GM21447 (cell line): ENCODE results near the gene UCK2.

Experiments used
- ATAC-seq: cut with Tn5 transposase; IDR thresholded peaks from one replicate; pipeline ENCODE4 v1.9.1; 2021; ENCODE audit not compliant: unreplicated experiment

UCK2 gene

DNA sequence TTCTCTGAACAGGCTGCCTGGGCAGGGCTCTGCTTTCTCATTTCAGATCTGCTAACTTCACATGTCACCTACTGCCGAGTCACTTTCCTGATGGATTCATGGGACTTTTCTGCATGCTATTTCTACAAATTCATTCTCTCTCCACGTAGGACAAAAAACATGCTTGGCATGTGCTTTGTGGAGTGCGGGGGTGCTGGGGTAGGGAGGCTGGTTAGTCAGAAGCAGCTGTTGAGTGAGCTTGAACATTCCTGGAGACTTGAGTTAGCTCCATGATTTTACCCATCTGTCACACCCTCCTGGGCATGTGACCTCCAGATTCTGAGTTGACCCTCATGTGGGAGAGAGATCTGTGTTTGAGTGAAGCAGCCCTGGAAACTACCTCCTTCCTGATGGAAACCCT is 71.4 kb downstream of the UCK2 start:
- no peak for ATAC-seq

DNA sequence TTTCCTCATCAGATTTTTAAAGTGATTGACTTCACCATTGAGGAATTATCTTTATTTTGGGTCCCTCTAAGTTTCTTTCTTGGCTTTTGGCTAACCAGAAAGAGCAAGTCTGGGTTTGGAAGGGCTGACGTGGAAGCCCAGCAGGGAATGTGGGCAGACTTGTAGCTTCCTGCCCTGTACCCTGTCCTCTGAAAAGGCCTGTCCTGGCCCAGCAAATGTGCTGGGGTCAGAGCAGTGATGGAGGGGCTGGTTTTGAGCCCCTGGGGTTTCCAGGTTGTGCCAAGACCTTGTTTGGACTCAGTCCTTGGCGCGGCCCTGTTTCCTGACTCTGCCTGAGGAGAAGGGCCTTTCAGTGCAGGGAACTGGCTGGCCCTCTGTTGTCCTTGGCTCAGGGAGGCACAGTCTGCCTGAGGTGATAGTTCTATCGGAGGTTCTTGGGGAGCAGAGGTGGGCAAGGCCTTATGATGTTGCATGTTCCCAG is 72.1 kb downstream of the UCK2 start:
- ATAC-seq, result no peak

DNA sequence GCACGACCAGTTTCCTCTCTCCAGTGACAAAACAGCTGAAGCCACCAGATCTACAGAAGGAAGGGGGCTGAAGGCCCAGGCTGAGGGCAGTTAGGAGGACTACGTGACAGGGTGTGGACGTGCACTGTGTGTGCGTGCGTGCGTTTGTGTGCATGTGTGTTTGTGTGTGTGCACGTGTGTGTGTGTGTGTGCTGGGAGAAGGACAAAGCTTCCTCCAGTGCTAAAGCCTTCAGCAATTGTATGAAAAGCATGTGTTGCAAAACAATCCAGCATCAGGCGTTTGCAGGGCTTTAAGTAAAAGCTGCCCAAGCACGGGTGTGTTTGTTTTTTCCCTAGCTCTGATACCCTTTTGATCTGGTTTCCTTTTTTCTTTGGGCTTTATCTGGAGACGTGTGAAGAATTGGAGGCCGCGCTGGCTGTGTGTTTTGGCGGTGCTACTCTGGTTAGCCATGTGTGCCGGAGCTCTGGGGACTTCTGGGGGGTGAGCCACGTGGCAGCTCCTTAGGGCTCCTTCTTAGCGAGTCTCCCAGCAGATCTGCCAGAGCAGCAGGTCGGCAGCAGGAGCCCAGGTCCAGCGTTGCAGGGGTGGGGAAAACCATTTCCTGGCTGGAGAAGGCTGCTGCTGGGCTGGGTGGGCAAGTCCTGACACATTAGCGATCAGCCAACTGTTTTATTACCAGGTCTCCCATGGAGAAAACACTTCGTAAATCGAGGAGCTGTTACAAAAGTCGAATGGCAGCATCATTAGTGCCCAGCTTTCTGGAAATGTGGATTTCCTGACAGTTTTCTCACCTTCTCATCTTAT is 73.4 kb downstream of the UCK2 start:
- no peak for ATAC-seq

DNA sequence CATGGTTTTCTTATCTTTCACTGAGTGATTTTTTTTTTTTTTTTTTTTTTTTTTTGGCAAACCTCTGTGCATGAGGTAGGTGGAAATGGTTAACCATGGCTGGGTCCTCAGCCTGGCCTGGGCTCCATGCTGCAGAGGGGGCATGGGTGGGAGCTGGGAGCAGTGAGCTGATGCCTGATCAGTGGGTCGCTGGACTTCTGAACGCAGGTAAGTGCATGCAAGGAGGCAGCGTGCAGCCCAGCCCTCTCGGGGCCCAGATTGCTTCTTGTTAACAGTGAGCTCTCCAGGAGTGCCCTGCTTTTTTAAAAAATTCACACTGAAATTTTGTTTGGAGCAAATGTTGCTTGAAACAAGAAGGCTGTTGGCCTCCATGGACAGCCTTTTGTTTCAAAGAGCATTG is 75.2 kb downstream of the UCK2 start:
- no peak for ATAC-seq

DNA sequence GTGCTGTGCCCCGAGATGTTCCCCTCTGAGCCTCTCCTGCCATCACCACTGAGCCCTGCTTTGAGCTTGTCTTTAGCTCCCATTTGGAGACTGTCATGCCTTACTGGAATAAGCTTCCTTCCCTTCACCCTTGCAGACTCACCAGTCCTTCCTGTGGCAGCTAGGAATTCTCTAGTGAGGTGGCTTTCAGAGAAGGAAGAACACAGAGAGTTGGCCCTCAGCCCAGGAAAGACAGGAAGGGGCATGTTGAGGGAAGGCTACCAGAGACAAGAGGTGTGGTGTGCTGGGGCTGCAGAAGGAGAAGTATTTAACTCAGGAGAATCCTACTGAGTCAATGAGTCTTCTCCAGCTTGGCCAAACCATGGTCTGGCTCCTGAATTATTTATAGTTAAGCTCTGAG is 76.3 kb downstream of the UCK2 start:
- no peak for ATAC-seq

DNA sequence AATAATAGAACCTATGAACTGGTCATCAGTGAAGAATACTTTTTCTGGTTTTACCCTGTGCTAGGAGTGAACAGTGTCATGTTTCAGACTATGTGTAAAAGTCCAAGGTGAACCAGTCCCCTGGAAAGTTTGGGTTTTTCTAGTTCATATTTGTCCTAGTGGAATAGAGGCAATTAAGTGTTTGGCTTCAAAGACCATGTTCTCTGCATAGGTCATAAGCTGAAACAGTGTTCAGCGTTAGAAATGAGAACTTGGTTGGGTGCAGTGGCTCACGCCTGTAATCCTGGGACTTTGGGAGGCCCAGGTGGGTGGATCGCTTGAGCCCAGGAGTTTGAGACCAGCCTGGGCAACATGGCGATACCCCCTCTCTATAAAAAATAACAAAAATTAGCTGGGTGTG is 77.5 kb downstream of the UCK2 start:
- no peak for ATAC-seq

DNA sequence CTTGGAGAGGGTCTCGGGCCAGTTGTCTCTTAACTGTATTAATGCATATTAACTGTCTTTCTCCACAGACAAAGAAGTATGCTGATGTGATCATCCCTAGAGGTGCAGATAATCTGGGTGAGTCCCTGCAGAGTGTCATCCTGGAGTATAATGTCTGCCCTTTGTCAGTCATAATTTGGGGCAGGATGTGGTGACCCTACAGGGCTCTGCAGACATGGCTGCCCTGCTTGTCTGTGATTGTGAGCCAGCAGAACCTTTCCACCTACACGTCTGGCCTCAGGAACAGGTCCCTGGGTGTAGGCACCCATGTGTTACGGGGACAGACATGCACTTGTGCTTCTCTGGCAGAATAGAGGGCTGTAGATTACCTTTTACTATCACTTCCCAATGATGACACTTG is 78.4 kb downstream of the UCK2 start:
- ATAC-seq, result no peak

DNA sequence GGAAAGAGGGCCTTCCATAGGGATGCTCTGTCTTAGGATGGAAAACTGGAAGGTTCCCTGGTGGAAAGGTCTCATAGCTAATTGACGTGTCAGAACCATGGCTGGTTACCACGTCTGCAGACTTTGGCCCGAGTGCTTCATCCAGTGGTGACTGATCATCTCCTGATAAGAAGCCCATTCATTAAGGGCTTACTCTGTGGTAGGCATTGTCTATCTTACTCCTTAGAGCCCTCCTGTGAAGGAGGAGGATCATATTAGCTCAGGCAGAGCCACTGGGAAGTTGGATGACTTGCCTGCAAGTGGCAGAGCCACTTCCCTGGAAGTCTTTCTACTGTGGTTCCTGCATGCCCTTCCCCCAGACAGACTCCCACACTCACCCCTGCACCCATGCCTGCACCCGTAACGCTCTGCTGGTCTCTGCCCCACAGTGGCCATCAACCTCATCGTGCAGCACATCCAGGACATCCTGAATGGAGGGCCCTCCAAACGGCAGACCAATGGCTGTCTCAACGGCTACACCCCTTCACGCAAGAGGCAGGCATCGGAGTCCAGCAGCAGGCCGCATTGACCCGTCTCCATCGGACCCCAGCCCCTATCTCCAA is 79.9 kb downstream of the UCK2 start:
- ATAC-seq, result no peak

DNA sequence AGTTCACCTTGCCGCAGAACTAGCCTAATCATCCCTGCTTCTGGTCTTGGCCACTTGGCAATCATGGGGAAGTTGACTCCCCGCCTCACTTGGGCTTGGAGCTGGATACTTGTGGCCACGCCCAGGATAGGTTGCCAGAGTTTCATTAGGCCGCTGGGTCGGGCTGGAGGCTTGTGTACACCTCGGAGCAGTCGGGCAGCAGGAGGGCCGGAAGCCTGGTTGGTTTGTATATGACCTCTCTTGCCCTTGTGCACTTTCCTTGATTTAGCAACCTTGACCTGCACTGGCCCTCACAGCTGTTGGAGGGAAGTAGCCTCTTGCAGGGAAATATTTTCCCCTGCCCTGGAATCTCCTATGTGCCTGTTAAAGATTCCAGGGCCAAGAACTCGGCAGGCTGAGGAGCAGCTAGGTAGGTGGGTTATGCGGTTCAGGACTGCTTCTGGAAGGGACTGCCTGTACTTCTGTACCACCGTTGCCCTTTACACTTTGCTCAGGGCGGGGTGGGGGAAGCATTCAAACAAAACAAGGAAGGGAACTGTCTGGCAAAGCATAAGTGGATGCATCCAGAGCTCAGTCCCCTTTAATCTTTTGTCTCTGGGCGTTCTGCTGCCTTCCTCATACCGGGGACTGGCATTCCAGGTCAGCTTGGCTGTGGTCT is 83.5 kb downstream of the UCK2 start:
- no peak for ATAC-seq

DNA sequence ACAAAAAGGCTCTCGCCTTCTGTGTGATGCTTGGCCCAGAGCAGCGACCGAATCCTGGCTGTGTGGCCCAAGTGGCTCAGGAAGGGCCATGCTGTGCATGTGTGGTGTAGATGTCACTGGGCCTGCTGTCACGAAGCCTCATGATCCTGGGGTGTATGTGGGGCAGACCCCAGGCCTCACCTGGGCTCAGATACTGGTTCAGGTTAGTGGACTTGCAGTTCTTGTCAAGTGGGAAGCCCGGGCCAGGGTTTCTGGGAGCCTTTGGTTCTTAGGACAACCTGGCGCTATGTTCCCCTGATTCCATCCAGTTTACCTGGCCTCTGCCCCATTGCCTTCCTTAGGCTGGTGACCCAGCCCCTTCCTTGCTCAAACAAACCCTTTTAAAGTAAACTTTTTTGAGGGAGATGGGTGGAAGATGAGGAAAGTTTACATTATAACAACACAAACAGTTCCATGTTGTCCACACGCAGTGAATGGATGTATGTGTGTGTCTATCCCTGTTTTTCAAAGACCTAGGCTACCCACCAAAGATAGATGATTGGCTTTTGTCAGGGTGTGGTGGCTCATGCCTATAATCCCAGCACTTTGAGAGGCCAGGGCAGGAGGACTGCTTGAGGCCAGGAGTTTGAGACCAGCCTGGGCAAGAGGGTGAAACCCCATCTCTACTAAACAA is 84.3 kb downstream of the UCK2 start:
- no peak for ATAC-seq

DNA sequence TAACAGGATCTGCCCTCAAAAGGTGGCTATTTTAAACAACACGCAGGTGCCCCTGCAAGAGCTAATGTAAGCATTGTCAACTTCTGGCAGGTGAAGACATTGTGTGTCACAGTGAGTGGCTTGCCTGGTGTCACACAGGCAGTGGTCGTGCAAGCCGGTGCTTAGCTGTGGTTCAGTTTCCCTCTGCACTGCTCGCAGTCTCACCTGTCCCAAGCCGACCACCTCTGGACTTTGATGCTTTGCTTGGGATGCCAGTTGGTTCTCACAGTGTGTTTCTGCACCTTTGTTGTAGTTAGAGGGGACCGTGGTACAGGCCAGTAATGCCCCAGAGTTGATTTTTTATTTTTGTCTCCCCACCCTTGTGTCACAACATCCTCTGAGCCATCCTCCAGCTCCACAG is 85.2 kb downstream of the UCK2 start:
- no peak for ATAC-seq

DNA sequence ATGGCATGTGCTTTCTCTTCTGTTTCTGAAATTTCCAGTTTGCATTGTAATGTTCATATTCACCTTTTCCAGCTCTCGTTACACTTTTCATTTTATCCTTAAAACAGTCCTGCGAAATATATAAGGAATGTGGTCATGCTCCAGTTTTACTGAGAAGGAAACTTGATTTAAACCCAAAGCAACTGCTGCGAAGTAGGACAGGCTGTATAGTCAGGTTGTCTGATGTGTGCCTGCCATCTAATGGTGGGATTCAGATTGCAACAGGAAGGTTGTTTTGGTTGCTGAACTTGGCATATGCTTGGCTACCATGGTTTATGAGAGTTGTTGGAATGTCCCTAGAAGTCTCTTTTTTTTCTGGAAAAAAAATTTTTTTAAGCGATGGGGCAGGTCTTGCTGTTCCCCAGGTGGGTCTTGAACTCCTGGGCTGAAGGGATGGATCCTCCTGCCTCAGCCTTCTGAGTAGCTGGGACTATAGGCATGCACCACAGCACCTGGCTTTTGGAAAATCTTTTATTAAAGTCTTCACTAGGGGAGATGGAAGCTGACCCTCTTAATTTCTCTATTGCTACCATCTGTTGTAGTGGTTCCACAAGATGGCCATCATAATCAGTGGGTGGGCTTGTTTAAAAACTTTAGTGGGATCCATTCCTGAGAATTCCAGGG is 86.9 kb downstream of the UCK2 start:
- peak; percentile 89 for ATAC-seq

DNA sequence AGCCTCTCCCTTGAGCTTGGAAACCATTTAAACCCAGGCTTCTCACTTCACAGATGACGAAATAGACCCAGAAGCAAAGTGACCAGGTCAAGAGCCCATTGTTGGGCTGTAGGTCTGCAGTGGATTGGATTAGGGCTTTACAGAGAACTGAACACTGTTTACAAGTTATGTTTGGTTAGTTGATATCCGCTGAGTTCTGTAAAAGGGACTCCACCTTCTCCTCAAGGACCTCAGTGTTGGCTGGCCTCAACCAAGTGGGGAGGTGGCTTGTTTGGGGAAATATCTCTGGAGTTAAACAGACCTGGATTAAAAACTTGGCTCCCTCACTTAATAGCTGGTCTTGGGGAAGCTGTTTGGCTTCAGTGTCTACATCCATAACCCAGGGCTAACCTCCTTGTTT is 88.1 kb downstream of the UCK2 start:
- ATAC-seq, result no peak

DNA sequence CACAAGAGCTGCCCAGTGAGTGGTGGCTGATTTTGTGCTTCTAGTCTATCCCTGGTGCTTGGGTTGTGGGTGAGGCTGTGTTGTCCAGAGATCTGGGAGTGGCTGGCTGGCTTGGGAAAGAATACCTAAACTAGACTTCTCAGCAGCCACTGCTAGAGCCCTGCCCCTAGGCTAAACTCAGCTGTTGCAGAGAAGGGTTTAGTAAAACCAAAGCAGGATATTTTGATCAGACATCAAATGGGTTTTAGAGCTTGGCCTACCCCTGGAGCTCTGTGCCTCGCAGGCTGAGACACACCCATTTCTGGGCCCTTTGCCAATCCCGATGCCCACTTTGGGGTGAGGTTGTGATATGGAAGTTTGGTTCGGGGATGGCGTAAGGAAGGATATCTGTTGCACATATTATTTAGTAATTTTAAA is 88.5 kb downstream of the UCK2 start:
- no peak for ATAC-seq

DNA sequence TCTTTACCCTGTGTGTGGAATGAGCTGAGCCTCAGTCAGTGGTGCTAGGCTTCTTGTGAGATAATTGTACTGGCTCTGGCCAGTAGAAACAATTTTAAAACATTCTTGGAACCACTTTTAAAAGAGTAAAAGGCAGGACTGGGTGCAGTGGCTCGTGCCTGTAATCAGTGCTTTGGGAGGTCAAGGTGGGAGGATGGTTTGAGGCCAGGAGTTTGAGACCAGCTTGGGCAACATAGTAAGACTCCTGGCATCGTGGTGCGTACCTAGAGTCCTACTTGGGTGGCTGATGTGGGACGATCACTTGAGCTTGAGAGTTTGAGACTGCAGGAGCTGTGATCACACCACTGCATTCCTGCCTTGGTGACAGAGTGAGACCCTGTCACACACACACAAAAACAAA is 89.8 kb downstream of the UCK2 start:
- ATAC-seq, result no peak

DNA sequence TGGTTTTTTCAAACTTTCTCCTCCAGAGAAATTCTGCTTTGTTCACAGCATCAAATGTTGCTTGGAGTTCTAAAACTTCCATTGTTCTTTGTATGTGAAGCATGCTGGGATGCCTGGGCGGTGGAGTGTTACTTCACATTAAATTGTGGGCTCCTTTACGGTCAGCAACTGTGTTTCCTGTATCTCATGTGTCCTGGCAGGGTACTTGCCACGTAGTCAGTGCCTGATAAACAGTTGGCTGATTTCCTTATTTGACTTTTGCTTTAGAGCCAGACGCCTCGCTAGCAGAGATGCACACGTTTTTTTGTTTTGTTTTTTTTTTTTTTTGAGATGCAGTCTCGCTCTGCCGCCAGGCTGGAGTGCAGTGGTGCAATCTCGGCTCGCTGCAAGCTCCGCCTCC is 96.7 kb downstream of the UCK2 start:
- no peak for ATAC-seq

DNA sequence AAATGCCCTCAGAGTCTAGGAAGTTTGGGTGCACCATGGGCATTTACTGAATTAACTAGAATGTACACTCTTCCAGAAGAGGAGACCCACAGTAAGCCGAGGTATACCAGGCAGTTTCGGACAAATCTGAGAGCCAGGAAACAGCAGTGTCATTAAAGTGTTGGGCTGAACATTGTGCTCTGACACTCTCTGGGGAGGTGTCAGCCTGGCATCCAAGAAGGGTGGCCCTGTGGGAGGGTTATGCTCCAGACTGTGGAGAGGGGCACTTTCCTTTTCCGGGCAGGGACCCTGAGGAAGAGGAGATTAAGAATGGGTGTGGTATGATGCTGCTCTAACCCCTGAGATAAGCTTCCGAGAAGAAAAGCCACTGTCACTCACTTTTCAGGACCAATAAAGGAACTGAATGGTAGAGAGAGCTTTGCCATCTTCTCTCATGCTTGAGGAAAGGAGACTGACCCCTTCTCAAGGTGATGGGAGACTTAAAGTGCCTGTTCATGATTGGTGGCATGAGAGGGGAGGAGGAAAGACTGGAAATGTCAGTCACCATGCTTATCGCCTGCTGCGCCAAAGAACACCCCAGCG is 98.2 kb downstream of the UCK2 start:
- ATAC-seq, result no peak

DNA sequence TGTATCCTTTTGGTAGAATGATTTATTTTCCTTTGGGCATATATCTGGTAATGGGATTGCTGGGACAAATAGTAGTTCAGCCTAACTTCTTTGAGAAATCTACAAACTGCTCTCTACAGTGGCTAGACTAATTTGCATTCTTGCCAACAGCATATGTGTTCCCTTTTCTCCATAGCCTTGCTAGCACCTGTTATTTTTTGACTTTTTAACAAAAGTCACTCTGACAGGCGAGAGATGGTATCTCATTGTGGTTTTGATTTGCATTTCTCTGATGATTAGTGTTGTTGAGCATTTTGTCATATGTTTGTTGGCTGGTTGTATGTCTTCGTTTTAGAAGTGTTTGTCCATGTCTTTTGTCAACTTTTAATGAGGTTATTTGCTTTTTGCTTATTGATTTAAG is 99.8 kb downstream of the UCK2 start:
- peak; percentile 75 for ATAC-seq

DNA sequence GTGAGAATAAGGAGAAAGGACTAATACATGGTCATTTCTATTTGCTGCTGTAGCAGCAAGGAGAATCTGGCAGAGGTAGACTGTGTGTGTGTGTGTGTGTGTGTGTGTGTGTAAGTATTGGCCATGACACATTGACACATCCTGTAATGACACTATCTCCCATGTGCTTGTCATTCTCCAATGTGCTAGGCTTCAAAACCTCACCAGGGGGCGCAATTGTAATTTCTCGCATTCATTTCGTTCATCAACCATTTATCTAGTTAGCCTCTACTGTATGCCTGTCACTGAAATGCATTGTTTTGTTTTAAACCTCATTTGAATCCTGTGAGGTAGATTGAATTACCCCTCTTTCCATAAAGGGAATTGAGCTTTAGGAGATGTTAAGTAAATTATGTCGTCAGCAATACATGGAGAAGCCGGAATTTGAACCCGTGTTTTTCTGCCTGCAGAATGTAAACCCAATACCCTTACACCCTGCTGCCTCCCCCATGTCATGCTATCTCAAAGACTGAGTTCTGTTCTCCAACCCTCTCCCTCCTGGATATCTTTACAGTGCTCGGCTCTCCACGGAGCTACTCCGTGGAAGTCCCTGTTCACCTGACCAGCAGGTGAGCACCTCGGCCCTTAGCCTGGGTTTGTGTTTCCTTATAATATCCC is 100.8 kb downstream of the UCK2 start:
- no peak for ATAC-seq

DNA sequence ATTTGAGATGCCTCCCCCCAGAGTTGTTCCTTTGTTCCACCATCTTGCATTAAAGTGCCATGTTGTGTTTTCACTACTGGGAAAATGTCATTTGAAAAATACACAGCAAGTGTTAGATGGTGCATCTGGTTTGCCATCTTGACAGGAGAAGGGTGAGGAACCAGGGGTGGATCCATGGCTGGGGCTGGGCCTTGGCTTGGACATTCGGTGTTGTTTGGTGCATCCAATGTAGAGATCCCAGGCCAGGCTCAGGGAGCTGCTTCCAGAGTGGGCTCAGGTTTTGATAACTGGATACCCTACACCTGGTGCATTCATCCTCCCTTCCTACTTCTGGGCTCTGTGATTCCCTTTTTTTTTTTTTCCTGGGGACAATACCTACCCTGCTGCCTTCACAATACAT is 103.5 kb downstream of the UCK2 start:
- no peak for ATAC-seq
